HUES6 (cell line): Measurements from ENCODE around the gene BTBD1.

Experiments used
- H3K27ac ChIP-seq: 2 replicates; pipeline ENCODE4 v1.7.0; 2013; ENCODE audit warnings: low read depth, mild to moderate bottlenecking, low read length, inconsistent platforms
- H3K27me3 ChIP-seq: 2 replicates; pipeline ENCODE4 v1.6.1; 2013; ENCODE audit warnings: low read length; ENCODE audit not compliant: control insufficient read depth, insufficient read depth
- H3K36me3 ChIP-seq: 2 replicates; pipeline ENCODE4 v1.6.1; 2013; ENCODE audit warnings: low read length; ENCODE audit not compliant: control insufficient read depth, insufficient read depth
- H3K4me1 ChIP-seq: 2 replicates; pipeline ENCODE4 v1.6.1; 2013; ENCODE audit warnings: low read length; ENCODE audit not compliant: control insufficient read depth, insufficient read depth
- H3K4me3 ChIP-seq: 2 replicates; pipeline ENCODE4 v1.5.1; 2013; ENCODE audit warnings: low read depth, low read length
- H3K9ac ChIP-seq: one replicate; pipeline ENCODE4 v1.6.1; 2013; ENCODE audit warnings: mild to moderate bottlenecking, low read length
- H3K9me3 ChIP-seq: 2 replicates; pipeline ENCODE4 v1.6.1; 2013; ENCODE audit warnings: low read depth, low read length; ENCODE audit not compliant: control insufficient read depth, insufficient read depth

The BTBD1 gene

DNA sequence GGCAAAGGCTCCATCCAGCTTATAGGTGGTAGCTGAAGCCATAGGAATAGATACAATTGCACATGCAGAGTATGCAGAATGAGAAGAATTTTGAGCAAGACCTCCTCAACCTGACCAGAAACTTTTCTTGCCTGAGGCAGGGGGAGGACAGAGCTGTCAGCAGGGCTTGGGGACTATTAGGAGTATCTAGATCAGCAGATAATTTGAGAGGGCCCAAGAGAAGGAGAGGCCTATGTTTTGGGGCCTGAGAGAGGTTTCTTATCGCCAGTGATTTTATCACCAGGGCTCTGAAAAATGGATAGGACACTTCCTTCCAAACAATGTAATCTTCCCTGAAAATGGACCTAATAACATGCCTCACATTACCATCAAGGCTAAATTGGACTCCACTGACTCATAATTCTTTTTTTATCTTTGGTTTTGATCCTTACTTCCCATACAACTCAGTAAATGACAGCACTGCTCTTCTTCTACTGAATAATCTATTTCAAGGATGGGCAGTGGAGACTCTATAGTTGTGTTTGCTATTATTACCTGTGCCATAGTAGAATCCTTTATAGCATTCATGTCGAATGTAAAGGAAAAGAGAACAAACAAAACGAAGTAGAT is 96.9 kb downstream of the BTBD1 start:
- no peaks in the 10 kb centered on the region for H3K36me3 ChIP-seq
- no peaks in the 10 kb centered on the region for H3K9me3 ChIP-seq
- H3K27me3 ChIP-seq: no peaks in the 10 kb centered on the region
- no peak overlapping the region for H3K27ac ChIP-seq
- no peak overlapping the region for H3K4me3 ChIP-seq
- no peak overlapping the region for H3K9ac ChIP-seq
- no peaks in the 10 kb centered on the region for H3K4me1 ChIP-seq

DNA sequence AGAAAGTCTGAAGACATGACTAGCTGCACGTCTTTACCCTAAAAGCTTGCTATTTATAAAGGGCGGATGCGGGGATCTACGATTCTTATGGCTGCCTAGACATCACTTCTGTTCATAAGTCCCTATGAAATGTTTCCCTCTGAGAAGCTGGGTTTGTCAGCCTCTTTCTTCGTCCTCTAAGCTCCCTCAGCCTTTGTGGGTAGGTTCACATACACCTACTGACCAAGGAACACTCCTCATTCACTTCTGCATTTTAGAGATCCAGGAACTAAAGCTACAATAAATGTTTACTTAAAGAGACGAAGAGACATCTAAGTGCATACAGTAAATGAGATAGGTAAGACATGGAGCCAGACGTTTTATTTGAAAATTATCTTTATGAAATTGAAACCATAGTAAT is 97.7 kb downstream of the BTBD1 start:
- Histone ChIP-seq H3K9me3 (no peaks in the 10 kb centered on the region), H3K4me1 (no peaks in the 10 kb centered on the region), H3K36me3 (no peaks in the 10 kb centered on the region), H3K4me3 (no peak overlapping the region), H3K9ac (no peak overlapping the region), H3K27me3 (no peaks in the 10 kb centered on the region), H3K27ac (no peak overlapping the region)

DNA sequence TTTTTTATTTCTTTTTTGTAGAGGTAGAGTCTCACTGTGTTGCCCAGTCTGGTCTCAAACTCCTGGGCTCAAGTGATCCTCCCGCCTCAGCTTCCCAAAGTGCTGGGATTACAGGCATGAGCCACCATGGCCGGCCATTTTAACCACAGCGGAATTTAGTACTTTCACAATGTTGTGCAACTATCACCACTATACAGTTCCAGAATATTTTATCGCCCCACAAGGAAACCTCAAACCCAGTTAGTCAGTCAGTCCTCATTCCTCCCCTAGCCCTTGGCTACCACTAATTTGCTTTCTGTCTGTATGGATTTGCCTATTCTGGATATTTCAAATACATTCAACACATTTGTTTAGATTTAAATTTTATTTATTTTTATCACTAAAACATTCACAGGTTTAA is 99.0 kb downstream of the BTBD1 start:
- Histone ChIP-seq H3K4me3 (no peak overlapping the region), H3K9ac (no peak overlapping the region), H3K27ac (no peak overlapping the region), H3K4me1 (peaks cover 11% of the 10 kb centered on the region), H3K27me3 (no peaks in the 10 kb centered on the region), H3K9me3 (no peaks in the 10 kb centered on the region), H3K36me3 (no peaks in the 10 kb centered on the region)

DNA sequence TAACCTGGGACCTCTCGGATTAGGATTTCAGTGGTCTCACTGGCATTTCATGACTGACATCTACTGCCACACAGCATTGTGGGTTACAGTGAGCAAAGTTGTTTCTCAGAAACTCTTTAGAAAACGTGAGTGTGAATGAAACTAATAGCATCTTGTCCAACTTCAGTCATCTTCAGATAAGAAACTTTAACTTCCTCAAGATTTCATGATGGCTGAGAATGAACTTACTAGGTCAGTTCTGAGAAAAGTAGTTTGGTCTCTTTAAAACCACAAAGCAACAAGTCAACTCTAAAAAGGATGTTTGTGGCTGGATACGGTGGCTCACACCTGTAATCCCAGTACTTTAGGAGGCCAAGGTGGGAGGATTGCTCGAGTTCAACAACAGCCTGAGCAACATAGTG is 100.4 kb downstream of the BTBD1 start:
- H3K27me3 ChIP-seq: no peaks in the 10 kb centered on the region
- H3K27ac ChIP-seq: no peak overlapping the region
- no peak overlapping the region for H3K9ac ChIP-seq
- no peak overlapping the region for H3K4me3 ChIP-seq
- no peaks in the 10 kb centered on the region for H3K9me3 ChIP-seq
- no peaks in the 10 kb centered on the region for H3K36me3 ChIP-seq
- peaks cover 11% of the 10 kb centered on the region for H3K4me1 ChIP-seq
